ENCODE data around the gene MAD1L1. TPM values are rescaled to one million over a fixed set of nuclear protein-coding genes. Genes with fewer than 3 reads are reported as not detected.

Gene MAD1L1
- total RNA-seq, 2 experiments from 2014 or later: 40.0 to 44.7 TPM

DNA sequence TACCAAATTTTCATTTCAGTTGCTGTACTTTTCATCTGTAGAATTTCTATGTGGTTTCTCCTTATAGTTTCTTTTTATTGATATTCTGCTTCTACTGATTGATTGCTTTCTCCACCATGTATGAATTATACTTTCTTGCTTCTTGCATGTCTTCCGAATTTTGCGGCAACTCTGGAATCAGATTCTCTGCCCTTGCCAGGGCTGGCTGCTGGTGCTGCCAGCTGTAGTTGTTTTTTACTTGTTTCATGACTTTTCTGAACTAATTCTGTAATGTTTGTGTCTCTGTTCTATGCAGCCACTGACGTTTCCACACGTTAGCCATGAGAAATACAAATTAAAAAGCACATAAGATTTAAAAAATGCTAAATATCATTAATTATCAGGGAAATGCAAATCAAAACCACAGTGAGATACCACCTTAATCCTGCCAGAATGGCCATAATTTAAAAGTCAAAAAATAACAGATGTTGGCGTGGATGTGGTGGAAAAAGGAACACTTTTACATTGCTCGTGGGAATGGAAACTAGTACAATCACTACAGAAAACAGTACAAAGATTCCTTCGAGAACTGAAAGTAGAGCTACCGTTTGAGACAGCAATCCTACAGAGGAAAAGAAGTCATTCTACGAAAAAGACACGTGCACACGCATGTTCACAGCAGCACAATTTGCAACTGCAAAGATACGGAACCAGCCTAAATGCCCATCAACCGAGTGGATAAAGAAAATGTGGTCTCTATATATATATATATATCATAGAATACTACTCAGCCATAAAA, 51.5 kb downstream of the MAD1L1 start:
- intact Hi-C loops (cut with micrococcal nuclease): no loop called here
- H3K27ac Mint-ChIP-seq: no peak overlapping the region
- H3K4me3 Mint-ChIP-seq: no peak overlapping the region
- H3K4me1 Mint-ChIP-seq (ENCODE audit: low read depth): no peaks in the 10 kb centered on the region
- no peaks in the 10 kb centered on the region for H3K9me3 Mint-ChIP-seq
- ATAC-seq (no peak), DNase-seq (no peak)
- CTCF ChIA-PET: interaction anchor here (1.0 kb wide), 1 partner anchor 34 kb away, joined by 3 read pairs; no protein-coding TSS in a partner anchor
- no peaks in the 10 kb centered on the region for H3K27me3 Mint-ChIP-seq
- H3K36me3 Mint-ChIP-seq (ENCODE audit: low read depth): peaks cover 6% of the 10 kb centered on the region
- TF ChIP-seq, protein P1, sequence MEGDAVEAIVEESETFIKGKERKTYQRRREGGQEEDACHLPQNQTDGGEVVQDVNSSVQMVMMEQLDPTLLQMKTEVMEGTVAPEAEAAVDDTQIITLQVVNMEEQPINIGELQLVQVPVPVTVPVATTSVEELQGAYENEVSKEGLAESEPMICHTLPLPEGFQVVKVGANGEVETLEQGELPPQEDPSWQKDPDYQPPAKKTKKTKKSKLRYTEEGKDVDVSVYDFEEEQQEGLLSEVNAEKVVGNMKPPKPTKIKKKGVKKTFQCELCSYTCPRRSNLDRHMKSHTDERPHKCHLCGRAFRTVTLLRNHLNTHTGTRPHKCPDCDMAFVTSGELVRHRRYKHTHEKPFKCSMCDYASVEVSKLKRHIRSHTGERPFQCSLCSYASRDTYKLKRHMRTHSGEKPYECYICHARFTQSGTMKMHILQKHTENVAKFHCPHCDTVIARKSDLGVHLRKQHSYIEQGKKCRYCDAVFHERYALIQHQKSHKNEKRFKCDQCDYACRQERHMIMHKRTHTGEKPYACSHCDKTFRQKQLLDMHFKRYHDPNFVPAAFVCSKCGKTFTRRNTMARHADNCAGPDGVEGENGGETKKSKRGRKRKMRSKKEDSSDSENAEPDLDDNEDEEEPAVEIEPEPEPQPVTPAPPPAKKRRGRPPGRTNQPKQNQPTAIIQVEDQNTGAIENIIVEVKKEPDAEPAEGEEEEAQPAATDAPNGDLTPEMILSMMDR (IDR thresholded peaks at IDR 0.05): no peak
- POLR2A ChIA-PET: no interaction called here

DNA sequence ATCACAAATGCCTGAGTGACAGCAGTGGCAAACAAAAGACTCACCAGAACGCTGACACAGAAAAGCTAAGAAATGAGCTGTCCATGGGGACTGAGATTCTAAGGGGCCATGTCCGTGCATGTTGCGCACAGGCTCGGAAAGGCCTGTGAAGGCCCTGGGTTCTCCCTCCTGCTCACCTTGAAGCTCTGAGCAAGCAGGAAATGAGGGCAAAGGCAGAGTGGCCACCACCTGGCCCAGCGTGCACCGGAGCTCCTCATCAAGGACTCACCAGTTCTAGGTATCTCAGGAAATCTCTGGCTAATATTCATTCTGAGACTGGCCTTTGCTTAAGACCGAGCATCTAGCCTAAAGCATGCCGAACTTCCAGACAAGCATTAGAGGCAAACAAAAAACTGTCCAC, 52.7 kb downstream of the MAD1L1 start:
- CTCF ChIA-PET: interaction anchor here (1.0 kb wide), 1 partner anchor 35 kb away, joined by 3 read pairs; no protein-coding TSS in a partner anchor
- DNase-seq (no peak), ATAC-seq (no peak)
- Mint-ChIP-seq H3K27me3 (no peaks in the 10 kb centered on the region), H3K27ac (no peak overlapping the region), H3K9me3 (no peaks in the 10 kb centered on the region), H3K36me3 (ENCODE audit: low read depth) (peaks cover 4% of the 10 kb centered on the region), H3K4me3 (no peak overlapping the region), H3K4me1 (ENCODE audit: low read depth) (no peaks in the 10 kb centered on the region)
- POLR2A ChIA-PET: no interaction called here
- intact Hi-C loops (cut with micrococcal nuclease): no loop called here
- TF ChIP-seq, protein P1 (IDR thresholded peaks at IDR 0.05): no peak

DNA sequence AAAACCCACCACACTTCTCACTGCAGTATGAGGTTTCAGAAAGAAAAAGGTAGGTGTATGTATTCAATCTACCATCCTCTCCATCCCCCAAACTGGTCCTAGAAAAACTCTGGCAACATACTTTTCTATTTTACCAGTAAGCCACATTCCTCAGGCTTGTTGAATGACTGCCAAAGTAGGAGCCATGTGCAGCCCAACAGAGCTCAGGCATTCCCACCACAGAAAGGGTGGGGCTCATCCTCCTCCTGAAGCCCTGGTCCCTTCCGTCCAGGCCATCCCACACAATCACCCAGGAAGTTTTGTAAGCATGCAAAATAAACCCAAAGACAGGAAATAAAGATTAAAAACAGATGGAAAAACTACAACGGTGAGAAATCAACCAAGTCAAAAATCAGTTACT, 57.2 kb downstream of the MAD1L1 start:
- ATAC-seq: no peak
- ChIA-PET POLR2A (no interaction called here), CTCF (no interaction called here)
- TF ChIP-seq, protein P1 (IDR thresholded peaks at IDR 0.05): no peak
- Mint-ChIP-seq H3K4me1 (ENCODE audit: low read depth) (no peaks in the 10 kb centered on the region), H3K4me3 (no peak overlapping the region), H3K9me3 (no peaks in the 10 kb centered on the region), H3K27ac (no peak overlapping the region), H3K36me3 (ENCODE audit: low read depth) (no peaks in the 10 kb centered on the region), H3K27me3 (no peaks in the 10 kb centered on the region)
- no peak for DNase-seq
- intact Hi-C loops (cut with micrococcal nuclease): no loop called here

DNA sequence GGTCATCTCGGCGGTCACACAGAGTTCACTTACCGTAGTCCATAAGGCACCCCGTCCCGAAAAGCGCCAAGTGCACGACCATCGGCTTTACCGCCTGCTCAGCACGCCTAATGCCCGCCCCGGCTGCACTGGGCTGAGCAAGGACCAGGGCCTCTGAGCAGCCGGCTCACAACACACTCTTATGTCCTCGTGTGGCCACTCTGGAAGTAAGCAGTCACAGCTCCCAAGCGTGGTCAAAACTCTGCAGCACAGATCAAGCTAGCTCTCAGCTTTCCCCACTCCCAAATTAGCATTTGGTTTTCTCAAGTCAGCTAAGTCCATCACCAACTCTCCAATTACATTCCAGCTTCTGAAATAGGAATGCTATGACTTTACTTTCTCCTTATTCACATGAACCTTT, 57.7 kb downstream of the MAD1L1 start:
- ChIA-PET CTCF (no interaction called here), POLR2A (no interaction called here)
- H3K27ac Mint-ChIP-seq: no peak overlapping the region
- no peaks in the 10 kb centered on the region for H3K27me3 Mint-ChIP-seq
- no peak for ATAC-seq
- no peak overlapping the region for H3K4me3 Mint-ChIP-seq
- TF ChIP-seq, protein P1 (IDR thresholded peaks at IDR 0.05): no peak
- H3K36me3 Mint-ChIP-seq (ENCODE audit: low read depth): no peaks in the 10 kb centered on the region
- H3K4me1 Mint-ChIP-seq (ENCODE audit: low read depth): no peaks in the 10 kb centered on the region
- DNase-seq: no peak
- intact Hi-C loops (cut with micrococcal nuclease): no loop called here
- H3K9me3 Mint-ChIP-seq: no peaks in the 10 kb centered on the region

DNA sequence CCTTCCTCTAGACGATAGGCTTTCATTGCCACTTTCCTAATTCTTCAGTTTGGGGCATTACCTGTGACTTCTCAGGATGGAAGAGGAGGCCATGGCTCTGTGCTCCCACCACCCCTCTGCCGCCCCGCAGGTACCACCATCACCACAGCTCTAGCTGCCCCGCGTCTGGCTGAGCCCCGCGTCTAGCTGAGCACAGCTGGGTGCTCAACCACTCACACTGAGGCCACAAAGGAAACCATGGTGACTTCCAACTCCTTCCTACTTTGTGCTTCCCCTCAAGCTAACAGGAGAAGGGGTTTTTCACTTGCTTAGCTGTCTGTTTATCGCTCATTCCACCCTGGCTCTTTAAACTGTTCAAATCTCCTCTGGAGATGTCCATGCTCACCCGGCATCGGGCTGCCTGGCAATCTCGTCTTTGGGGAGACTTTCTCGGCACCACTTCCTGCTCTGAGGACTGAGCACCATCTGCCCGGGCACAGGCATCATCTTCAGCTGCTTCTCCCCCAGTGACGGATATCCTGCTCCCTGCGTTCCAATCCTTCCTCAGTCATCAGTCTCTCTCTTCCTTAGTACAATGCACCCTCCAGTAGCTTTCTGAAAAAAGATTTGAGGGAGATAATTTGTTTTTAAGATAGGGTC, 59.4 kb downstream of the MAD1L1 start:
- Mint-ChIP-seq H3K9me3 (no peaks in the 10 kb centered on the region), H3K27ac (no peak overlapping the region), H3K4me3 (no peak overlapping the region), H3K36me3 (ENCODE audit: low read depth) (no peaks in the 10 kb centered on the region), H3K4me1 (ENCODE audit: low read depth) (no peaks in the 10 kb centered on the region), H3K27me3 (no peaks in the 10 kb centered on the region)
- ATAC-seq (no peak), DNase-seq (no peak)
- intact Hi-C loops (cut with micrococcal nuclease): no loop called here
- ChIA-PET POLR2A (no interaction called here), CTCF (no interaction called here)
- TF ChIP-seq, protein P1 (IDR thresholded peaks at IDR 0.05): no peak

Data from activated CD8-positive, alpha-beta T cell treated with anti-CD3 and anti-CD28 coated beads for 36 hours (primary cell).